ENCODE data around the gene SMURF2.

- TF ChIP-seq POLR2A (IDR thresholded peaks at IDR 0.05) = no peak
- no peak for TF ChIP-seq CTCF (IDR thresholded peaks at IDR 0.05)
- TF ChIP-seq EP300 (IDR thresholded peaks at IDR 0.05) = no peak
Measured at GRCh38 chr17:64508683-64509082, 153.4 kb downstream of the SMURF2 start.
